Measurements from ENCODE around the gene NKAPL. TPM values are rescaled to one million over a fixed set of nuclear protein-coding genes. Genes with fewer than 3 reads are reported as not detected.

NKAPL gene
- total RNA-seq, 1 donor from 2014 or later, result not detected

DNA sequence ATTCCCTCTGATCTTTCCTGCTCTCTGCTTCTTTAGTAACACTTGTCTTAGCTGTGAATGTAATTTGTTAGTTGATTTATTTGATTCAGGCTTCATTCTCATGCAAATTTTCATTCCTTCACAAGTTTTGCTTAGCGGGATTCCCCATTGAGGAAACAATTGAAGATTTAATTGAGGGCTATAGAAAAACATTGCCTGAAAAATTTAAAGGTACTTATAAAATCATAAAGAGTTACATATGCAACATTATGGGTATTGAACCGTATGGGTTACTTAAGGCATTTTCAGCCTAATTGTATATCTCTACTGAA is 45.9 kb upstream of the NKAPL start:
- Mint-ChIP-seq H3K4me1 (ENCODE audit: unreplicated experiment) (peaks cover 21% of the 10 kb centered on the region), H3K27me3 (ENCODE audit: unreplicated experiment) (peaks cover 81% of the 10 kb centered on the region), H3K27ac (ENCODE audit: unreplicated experiment) (no peak overlapping the region), H3K36me3 (ENCODE audit: unreplicated experiment) (peaks cover 4% of the 10 kb centered on the region), H3K9me3 (ENCODE audit: unreplicated experiment) (no peaks in the 10 kb centered on the region), H3K4me3 (ENCODE audit: unreplicated experiment) (no peak overlapping the region)
- TF ChIP-seq, protein P1, sequence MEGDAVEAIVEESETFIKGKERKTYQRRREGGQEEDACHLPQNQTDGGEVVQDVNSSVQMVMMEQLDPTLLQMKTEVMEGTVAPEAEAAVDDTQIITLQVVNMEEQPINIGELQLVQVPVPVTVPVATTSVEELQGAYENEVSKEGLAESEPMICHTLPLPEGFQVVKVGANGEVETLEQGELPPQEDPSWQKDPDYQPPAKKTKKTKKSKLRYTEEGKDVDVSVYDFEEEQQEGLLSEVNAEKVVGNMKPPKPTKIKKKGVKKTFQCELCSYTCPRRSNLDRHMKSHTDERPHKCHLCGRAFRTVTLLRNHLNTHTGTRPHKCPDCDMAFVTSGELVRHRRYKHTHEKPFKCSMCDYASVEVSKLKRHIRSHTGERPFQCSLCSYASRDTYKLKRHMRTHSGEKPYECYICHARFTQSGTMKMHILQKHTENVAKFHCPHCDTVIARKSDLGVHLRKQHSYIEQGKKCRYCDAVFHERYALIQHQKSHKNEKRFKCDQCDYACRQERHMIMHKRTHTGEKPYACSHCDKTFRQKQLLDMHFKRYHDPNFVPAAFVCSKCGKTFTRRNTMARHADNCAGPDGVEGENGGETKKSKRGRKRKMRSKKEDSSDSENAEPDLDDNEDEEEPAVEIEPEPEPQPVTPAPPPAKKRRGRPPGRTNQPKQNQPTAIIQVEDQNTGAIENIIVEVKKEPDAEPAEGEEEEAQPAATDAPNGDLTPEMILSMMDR (IDR thresholded peaks at IDR 0.05), result no peak
- DNase-seq (ENCODE audit: extremely low spot score, unreplicated experiment), result no peak

DNA sequence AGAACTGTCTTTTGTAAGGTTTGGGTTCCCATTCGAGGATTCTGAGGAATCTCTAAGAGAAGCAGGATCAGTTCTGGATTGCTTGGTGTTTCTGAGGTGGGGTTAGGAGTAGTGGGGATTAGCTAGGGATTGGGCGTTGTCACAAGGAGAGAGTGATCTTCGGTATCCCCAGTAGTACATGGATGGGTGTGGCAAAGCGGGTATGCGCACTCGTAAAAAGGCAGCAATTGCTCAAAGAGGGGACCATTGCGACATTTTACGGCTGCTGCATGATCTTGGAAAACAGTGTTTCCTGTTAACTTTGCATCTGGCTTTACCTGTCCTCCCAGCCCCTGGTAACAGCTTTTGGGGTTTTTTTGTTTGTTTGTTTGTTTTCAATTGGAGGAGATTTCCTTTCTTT is 43.7 kb upstream of the NKAPL start:
- H3K4me1 Mint-ChIP-seq (ENCODE audit: unreplicated experiment), result peaks cover 19% of the 10 kb centered on the region
- H3K27ac Mint-ChIP-seq (ENCODE audit: unreplicated experiment), result no peak overlapping the region
- no peak for DNase-seq (ENCODE audit: extremely low spot score, unreplicated experiment)
- no peak overlapping the region for H3K4me3 Mint-ChIP-seq (ENCODE audit: unreplicated experiment)
- TF ChIP-seq, protein P1 (IDR thresholded peaks at IDR 0.05), result no peak
- H3K36me3 Mint-ChIP-seq (ENCODE audit: unreplicated experiment), result no peaks in the 10 kb centered on the region
- no peaks in the 10 kb centered on the region for H3K9me3 Mint-ChIP-seq (ENCODE audit: unreplicated experiment)
- H3K27me3 Mint-ChIP-seq (ENCODE audit: unreplicated experiment), result peaks cover 72% of the 10 kb centered on the region

DNA sequence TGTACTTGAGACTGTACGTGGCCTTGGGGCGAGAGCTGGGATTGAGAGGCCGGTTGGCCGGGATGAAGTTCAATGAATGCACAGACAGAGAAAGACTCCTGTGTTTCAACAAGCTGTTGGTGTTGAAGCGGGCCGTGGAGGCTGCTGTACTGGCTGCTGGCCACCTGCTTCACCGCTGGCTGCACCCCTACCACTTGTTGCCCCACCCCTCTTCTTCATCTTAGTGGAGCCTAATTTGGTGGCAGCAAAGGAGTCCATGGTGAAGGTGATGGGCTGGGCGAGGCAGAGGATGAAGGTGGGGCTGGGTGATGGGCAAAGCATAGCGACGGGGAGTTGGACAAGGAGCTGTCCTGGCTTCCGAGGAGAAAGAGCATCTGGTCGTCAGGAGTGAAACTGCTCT is 41.2 kb upstream of the NKAPL start:
- Mint-ChIP-seq H3K27ac (ENCODE audit: unreplicated experiment) (no peak overlapping the region), H3K27me3 (ENCODE audit: unreplicated experiment) (peaks cover 69% of the 10 kb centered on the region), H3K4me3 (ENCODE audit: unreplicated experiment) (peak overlapping the region; percentile 79), H3K36me3 (ENCODE audit: unreplicated experiment) (no peaks in the 10 kb centered on the region), H3K4me1 (ENCODE audit: unreplicated experiment) (peaks cover 9% of the 10 kb centered on the region), H3K9me3 (ENCODE audit: unreplicated experiment) (no peaks in the 10 kb centered on the region)
- no peak for DNase-seq (ENCODE audit: extremely low spot score, unreplicated experiment)
- TF ChIP-seq, protein P1 (IDR thresholded peaks at IDR 0.05), result no peak

DNA sequence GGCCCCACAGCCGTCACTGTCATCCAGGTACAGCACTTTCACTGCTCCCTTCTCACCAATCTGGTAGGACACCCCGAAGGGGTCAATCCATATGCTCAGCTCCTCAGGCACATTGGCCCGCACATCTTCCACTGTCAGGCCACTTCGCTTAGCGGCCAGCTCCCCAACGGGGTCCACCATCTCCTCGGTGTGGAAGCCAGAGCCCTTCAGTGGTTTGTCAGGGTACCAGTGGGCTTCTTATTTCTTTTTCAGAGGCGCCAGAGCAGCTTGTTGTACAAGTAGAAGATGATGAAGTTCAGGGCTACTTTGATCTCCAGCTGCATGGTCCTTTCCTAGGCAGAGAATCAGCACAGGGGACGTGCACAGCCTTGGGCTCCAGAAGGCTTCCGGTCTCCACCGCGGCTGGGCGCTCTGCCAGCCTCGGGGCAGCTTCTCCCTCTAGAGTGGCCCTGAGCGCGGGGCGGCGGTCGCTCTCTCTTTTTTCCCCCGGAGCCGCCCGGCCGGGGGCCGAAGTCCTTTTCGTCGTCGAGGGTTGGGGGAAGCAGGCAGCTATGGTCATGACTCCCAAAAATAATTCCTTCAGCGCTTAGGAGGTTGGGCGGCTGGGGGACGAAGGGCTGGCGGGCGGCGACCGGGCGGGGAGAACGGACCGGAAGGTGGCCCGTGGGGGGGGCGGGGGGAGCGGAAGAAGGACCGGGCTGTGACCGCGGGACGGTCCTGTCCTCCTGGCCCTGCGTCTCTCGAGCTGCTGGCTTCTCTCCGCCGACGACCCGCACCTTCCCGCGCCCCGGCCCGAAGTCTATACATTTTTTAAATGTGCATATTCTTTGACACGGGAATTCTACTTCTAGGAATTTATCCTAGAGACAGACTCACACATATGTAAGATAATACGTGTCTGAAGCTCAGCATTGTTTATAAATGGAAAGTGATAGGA is 40.5 kb upstream of the NKAPL start:
- peaks cover 68% of the 10 kb centered on the region for H3K27me3 Mint-ChIP-seq (ENCODE audit: unreplicated experiment)
- TF ChIP-seq, protein P1 (IDR thresholded peaks at IDR 0.05), result no peak
- H3K27ac Mint-ChIP-seq (ENCODE audit: unreplicated experiment), result peak overlapping the region; percentile 67
- peaks cover 4% of the 10 kb centered on the region for H3K4me1 Mint-ChIP-seq (ENCODE audit: unreplicated experiment)
- H3K4me3 Mint-ChIP-seq (ENCODE audit: unreplicated experiment), result peak overlapping the region; percentile 79
- no peaks in the 10 kb centered on the region for H3K9me3 Mint-ChIP-seq (ENCODE audit: unreplicated experiment)
- H3K36me3 Mint-ChIP-seq (ENCODE audit: unreplicated experiment), result peaks cover 2% of the 10 kb centered on the region
- peak; percentile 88 for DNase-seq (ENCODE audit: extremely low spot score, unreplicated experiment)

DNA sequence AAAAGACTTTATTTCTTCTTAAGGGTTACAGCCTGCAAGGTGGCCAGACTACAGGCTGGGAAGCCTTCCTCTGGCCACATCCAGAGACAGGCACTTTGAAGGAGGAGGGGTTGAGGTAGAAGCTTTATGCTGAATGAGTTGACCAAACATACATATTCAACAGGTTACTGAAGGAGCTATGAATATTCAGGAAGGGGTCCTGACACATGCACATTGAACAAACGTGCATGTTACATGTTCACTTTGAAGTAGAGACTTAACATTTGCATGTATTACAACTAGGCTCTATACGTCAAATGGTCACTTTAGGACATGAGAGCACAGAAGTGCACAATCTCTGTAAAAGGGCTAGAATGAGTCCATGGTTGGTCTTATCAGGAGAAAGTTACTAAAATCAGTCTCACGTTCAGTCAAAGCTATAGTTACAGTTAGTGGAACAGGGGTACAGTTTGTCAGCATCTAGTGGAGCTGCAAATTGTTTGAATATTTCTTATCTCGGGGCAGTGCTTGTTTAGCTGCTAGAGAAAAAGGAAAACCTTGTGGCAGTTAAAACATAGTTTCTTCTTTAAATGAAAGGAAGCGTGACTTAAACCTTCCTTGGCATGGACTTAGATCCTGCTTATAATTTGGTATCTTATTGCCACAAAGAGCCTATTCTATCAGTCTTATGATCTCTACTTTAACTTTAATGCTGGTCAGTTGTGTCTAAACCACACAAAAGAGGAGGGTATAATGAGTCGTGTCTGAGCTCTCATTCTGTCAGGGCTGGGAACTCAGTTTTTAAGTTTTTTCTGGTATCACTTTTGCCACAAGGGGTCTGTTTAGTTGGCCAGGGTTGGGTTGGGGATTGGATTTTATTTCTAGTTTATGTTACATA is 38.6 kb upstream of the NKAPL start:
- Mint-ChIP-seq H3K4me1 (ENCODE audit: unreplicated experiment) (peaks cover 11% of the 10 kb centered on the region), H3K4me3 (ENCODE audit: unreplicated experiment) (no peak overlapping the region), H3K9me3 (ENCODE audit: unreplicated experiment) (no peaks in the 10 kb centered on the region), H3K27me3 (ENCODE audit: unreplicated experiment) (peaks cover 52% of the 10 kb centered on the region), H3K36me3 (ENCODE audit: unreplicated experiment) (peaks cover 2% of the 10 kb centered on the region), H3K27ac (ENCODE audit: unreplicated experiment) (no peak overlapping the region)
- TF ChIP-seq, protein P1 (IDR thresholded peaks at IDR 0.05), result no peak
- no peak for DNase-seq (ENCODE audit: extremely low spot score, unreplicated experiment)
